ENCODE measurements around the gene CUEDC1. TPM values are rescaled to one million over a fixed set of nuclear protein-coding genes. Genes with fewer than 3 reads are reported as not detected.
A peak's percentile ranks its signal among the peaks of the same experiment; 100 is the strongest.

CUEDC1 gene
- total and polyA plus RNA-seq, 2 of the 13 experiments (the other 11 are each of a cell fraction or from before 2014, with no cell fraction given) = 7.4 to 12.9 TPM

DNA sequence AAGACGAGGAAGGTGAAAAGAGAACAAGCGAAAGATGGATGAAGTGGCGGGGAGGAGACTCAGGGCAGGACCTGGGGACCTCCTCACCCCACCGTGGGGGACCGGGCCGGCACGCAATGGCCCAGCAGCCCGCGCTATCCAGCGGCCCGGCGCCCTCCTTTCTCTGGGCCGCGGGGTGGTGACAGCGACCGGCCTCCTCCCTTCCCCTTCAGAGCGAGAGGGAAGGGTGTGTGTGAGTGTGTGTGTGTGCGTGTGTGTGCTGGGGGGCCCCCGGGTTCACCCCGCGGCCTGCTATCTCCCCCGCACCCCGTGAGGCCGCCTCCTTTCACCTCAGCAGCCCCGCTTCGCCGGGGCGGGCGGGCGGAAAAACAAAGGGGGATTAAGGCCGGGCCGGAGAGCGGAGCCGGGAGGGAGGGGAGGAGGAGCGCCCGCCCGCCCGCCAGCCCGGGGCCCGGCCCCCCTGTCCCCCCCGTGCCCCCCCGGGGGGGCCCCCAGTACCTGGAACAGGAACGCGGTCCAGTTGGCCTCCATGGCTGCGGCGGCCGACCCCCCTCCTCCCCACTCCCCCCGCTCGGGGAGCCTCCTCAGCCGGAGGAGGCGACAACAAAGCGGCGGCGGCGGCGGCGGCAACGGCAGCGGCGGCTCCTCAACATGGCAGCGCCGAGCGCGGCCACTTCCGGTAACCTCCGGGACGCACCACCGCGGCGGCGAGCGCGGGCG is 32.5 kb upstream of the CUEDC1 start, which contains the start of gene VEZF1 (continued):
- TF ChIP-seq MED13 (CRISPR knock-in tag; IDR thresholded peaks at IDR 0.05) (peak; percentile 79; the same call in 1 of the 2 replicates), PHF20 (CRISPR knock-in tag; IDR thresholded peaks at IDR 0.05) (0 out of 2 replicates have a peak, but pooled peaks have one; percentile 41), ELF4 (CRISPR knock-in tag; IDR thresholded peaks at IDR 0.05; ENCODE audit: borderline replicate concordance) (no peak; the same call in 1 of the 2 replicates), JUN (CRISPR knock-in tag; IDR thresholded peaks at IDR 0.05) (0 out of 2 replicates have a peak, but pooled peaks have one; percentile 4), MTA1 (CRISPR knock-in tag; IDR thresholded peaks at IDR 0.05; ENCODE audit: borderline replicate concordance) (0 out of 2 replicates have a peak, but pooled peaks have one; percentile 73), AGO2 (optimal IDR thresholded peaks at IDR 0.05; ENCODE audit: low read depth, low read length) (peak; percentile 95), ZFP82 (CRISPR knock-in tag; IDR thresholded peaks at IDR 0.05; ENCODE audit: borderline replicate concordance) (peak; percentile 66; the same call in 1 of the 2 replicates), ZNF550 (CRISPR knock-in tag; IDR thresholded peaks at IDR 0.05; ENCODE audit: borderline replicate concordance) (no peak), TEAD3 (CRISPR knock-in tag; optimal IDR thresholded peaks at IDR 0.05; ENCODE audit: borderline replicate concordance) (peak; percentile 15), NFATC3 (CRISPR knock-in tag; IDR thresholded peaks at IDR 0.05) (0 out of 2 replicates have a peak, but pooled peaks have one; percentile 54), ZBTB26 (CRISPR knock-in tag; IDR thresholded peaks at IDR 0.05; ENCODE audit: borderline replicate concordance) (peak; percentile 43; the same call in 1 of the 2 replicates), LRRFIP1 (CRISPR knock-in tag; conservative IDR thresholded peaks at IDR 0.05) (no peak), ZBTB3 (CRISPR knock-in tag; IDR thresholded peaks at IDR 0.05; ENCODE audit: borderline replicate concordance, low read depth) (no peak), MED1 (CRISPR knock-in tag; IDR thresholded peaks at IDR 0.05) (peak; percentile 20; the same call in 1 of the 2 replicates), CHD2 (IDR thresholded peaks at IDR 0.05; ENCODE audit: low read depth, low read length) (no peak), ZMYM2 (CRISPR knock-in tag; IDR thresholded peaks at IDR 0.05) (no peak), HNRNPK (IDR thresholded peaks at IDR 0.05; ENCODE audit: low read depth, low read length, poor library complexity, severe bottlenecking) (peak; percentile 86), ZNF629 (CRISPR knock-in tag; conservative IDR thresholded peaks at IDR 0.05) (0 out of 2 replicates have a peak, but pooled peaks have one; percentile 27), ZNF335 (CRISPR knock-in tag; IDR thresholded peaks at IDR 0.05) (0 out of 2 replicates have a peak, but pooled peaks have one; percentile 3)
- TF ChIP-seq, protein P1, sequence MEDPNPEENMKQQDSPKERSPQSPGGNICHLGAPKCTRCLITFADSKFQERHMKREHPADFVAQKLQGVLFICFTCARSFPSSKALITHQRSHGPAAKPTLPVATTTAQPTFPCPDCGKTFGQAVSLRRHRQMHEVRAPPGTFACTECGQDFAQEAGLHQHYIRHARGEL (CRISPR knock-in tag; IDR thresholded peaks at IDR 0.05) = no peak
- TF ChIP-seq, protein P2, sequence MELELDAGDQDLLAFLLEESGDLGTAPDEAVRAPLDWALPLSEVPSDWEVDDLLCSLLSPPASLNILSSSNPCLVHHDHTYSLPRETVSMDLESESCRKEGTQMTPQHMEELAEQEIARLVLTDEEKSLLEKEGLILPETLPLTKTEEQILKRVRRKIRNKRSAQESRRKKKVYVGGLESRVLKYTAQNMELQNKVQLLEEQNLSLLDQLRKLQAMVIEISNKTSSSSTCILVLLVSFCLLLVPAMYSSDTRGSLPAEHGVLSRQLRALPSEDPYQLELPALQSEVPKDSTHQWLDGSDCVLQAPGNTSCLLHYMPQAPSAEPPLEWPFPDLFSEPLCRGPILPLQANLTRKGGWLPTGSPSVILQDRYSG (CRISPR knock-in tag; IDR thresholded peaks at IDR 0.05) = peak; percentile 70; the same call in 1 of the 2 replicates

Measured in HepG2 (cell line).